ENCODE data around the gene THEM5.

The THEM5 gene

GRCh38 chr1:151819976-151820623 lies 33.4 kb downstream of the THEM5 start:
- no peak for TF ChIP-seq CTCF (IDR thresholded peaks at IDR 0.05)
- H3K4me1 ChIP-seq (ENCODE audit: control insufficient read depth in 1 of 2, insufficient read depth in 1 of 2, low read depth in 1 of 2, low read length in 1 of 2), result peaks cover 0 to 5% of the 10 kb centered on the region in 2 experiments
- no peak overlapping the region for H3K27ac ChIP-seq
- no peaks in the 10 kb centered on the region for H3K36me3 ChIP-seq
- no peak overlapping the region for H3K4me3 ChIP-seq (ENCODE audit: low read depth in 1 of 2, low read length in 1 of 2)
- peaks cover 19% of the 10 kb centered on the region for H3K27me3 ChIP-seq
- no peaks in the 10 kb centered on the region for H3K9me3 ChIP-seq

GRCh38 chr1:151819227-151819835 lies 34.2 kb downstream of the THEM5 start:
- no peak overlapping the region for H3K27ac ChIP-seq
- no peak overlapping the region for H3K4me3 ChIP-seq (ENCODE audit: low read depth in 1 of 2, low read length in 1 of 2)
- peaks cover 20% of the 10 kb centered on the region for H3K27me3 ChIP-seq
- no peaks in the 10 kb centered on the region for H3K9me3 ChIP-seq
- H3K36me3 ChIP-seq, result no peaks in the 10 kb centered on the region
- H3K4me1 ChIP-seq (ENCODE audit: control insufficient read depth in 1 of 2, insufficient read depth in 1 of 2, low read depth in 1 of 2, low read length in 1 of 2), result peaks cover 0 to 5% of the 10 kb centered on the region in 2 experiments
- no peak for TF ChIP-seq CTCF (IDR thresholded peaks at IDR 0.05)

- TF ChIP-seq CTCF (IDR thresholded peaks at IDR 0.05), result no peak
- Histone ChIP-seq H3K27me3 (peaks cover 15% of the 10 kb centered on the region), H3K9me3 (no peaks in the 10 kb centered on the region), H3K4me1 (ENCODE audit: control insufficient read depth in 1 of 2, insufficient read depth in 1 of 2, low read depth in 1 of 2, low read length in 1 of 2) (peaks cover 0 to 5% of the 10 kb centered on the region in 2 experiments), H3K27ac (no peak overlapping the region), H3K36me3 (no peaks in the 10 kb centered on the region), H3K4me3 (ENCODE audit: low read depth in 1 of 2, low read length in 1 of 2) (no peak overlapping the region)
These were observed 36.2 kb downstream of the THEM5 start for GRCh38 chr1:151817353-151817730.

GRCh38 chr1:151816548-151817352 lies 36.8 kb downstream of the THEM5 start:
- H3K4me3 ChIP-seq (ENCODE audit: low read depth in 1 of 2, low read length in 1 of 2), result no peak overlapping the region
- H3K27ac ChIP-seq, result no peak overlapping the region
- H3K27me3 ChIP-seq, result peaks cover 11% of the 10 kb centered on the region
- H3K9me3 ChIP-seq, result no peaks in the 10 kb centered on the region
- H3K4me1 ChIP-seq (ENCODE audit: control insufficient read depth in 1 of 2, insufficient read depth in 1 of 2, low read depth in 1 of 2, low read length in 1 of 2), result peaks cover 0 to 5% of the 10 kb centered on the region in 2 experiments
- H3K36me3 ChIP-seq, result no peaks in the 10 kb centered on the region
- TF ChIP-seq CTCF (IDR thresholded peaks at IDR 0.05), result no peak

GRCh38 chr1:151815716-151816327 lies 37.7 kb downstream of the THEM5 start:
- no peak for TF ChIP-seq CTCF (IDR thresholded peaks at IDR 0.05)
- Histone ChIP-seq H3K36me3 (no peaks in the 10 kb centered on the region), H3K9me3 (no peaks in the 10 kb centered on the region), H3K4me1 (ENCODE audit: control insufficient read depth in 1 of 2, insufficient read depth in 1 of 2, low read depth in 1 of 2, low read length in 1 of 2) (peaks cover 0 to 5% of the 10 kb centered on the region in 2 experiments), H3K27me3 (peaks cover 11% of the 10 kb centered on the region), H3K4me3 (ENCODE audit: low read depth in 1 of 2, low read length in 1 of 2) (no peak overlapping the region), H3K27ac (no peak overlapping the region)

Data from neutrophil (primary cell).